Testis (tissue), 2 donors: ENCODE data around the gene SHROOM3.

Experiments
- CTCF ChIP-seq, 3 experiments: fragments of 450-650 bp in 2 of 3; fragments of 200-600 bp in 1 of 3; sonication (generic) in 1 of 3; IDR thresholded peaks; one replicate each; pipeline ENCODE4 v1.5.1; 2016 to 2019; ENCODE audit warnings: antibody characterized with exemption in 3 of 3, mild to moderate bottlenecking in 2 of 3, moderate library complexity in 1 of 3
- POLR2A ChIP-seq: fragments of 450-650 bp; IDR thresholded peaks from one replicate; pipeline ENCODE4 v1.6.1; 2017; ENCODE audit warnings: antibody characterized with exemption, mild to moderate bottlenecking, moderate library complexity

GRCh38 chr4:76764251-76764650 is 329.2 kb downstream of the SHROOM3 start:
- TF ChIP-seq POLR2A (no peak), CTCF (IDR thresholded peaks at IDR 0.05) (no peak)
